ENCODE results near the gene CUTA.

CUTA gene

GRCh38 chr6:33420491-33421343 is 2.8 kb upstream of the CUTA start:
- no peak for DNase-seq (ENCODE audit: low read depth)

- no peak for DNase-seq (ENCODE audit: low read depth)
These were observed 1.9 kb upstream of the CUTA start, which contains the start of gene SYNGAP1 for GRCh38 chr6:33419580-33420490. TSS of gene SYNGAP1 (plus strand) at chr6:33420065. CDS start at chr6:33420265, 200 bp downstream.

DNA sequence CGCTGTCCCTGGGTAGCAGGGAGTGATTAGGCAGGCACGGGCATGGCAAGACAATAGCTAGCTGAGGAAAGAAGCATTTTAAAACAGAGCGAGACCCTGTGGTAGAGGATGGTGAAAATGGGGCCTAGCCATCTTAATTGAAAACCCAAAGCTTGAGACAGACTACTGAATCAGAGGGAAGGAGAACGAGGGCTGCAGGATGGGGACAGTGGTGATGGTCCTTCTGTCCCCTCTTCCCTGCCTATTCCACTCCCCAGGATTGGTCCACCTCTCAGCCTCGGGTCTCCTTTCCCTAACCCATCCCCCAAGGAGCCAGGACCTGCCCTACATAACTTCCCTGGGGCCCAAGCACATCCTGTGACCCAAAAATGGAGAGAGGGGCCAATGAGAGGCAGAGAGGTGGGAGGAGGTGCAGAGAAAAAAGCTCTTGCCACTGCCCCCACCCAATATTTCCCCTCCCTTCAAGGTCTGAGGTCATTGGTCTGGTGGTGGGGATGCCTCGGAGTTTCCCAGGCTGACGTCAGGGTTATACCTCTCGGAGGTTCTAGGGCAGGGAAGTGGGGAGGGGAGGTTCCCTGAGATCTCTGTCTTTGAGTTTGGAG is 884 bp upstream of the CUTA start:
- DNase-seq (ENCODE audit: low read depth) = no peak

GRCh38 chr6:33417128-33417902 is 592 bp downstream of the CUTA start:
- DNase-seq (ENCODE audit: low read depth) = peak; percentile 85

DNA sequence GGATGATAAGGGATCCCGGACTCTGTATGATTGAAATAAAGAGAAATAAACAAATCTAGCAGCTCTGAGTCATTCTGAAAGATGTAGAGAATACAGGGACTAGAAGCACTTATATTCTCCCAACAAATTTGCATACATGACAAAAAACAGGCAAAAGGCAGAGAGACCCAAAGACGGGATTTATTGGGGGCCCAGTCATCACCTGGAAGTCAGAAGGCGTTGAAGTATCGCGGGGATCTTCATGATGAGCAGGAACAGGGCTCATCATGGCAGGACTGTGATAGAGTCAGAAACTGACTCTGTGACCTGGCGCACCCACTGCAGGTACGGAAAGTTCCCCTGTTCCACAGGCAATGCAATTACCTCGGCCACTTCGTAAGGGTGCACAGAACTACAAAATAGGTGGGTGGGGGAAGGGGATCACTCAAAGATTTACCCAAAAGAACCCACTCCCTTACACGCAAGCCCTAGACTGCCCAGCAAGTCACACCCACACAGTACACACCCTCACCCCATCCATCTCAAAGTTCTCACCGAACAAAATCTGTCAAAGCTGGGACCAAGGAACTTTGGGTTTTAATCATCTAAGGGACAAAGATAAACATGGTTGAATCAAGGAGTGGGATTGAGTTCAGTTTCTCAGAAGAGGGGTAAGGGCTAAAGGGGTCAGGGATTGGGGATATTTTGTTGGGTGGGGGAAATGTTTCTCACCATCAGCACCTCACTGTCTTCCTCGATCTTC is 1.4 kb downstream of the CUTA start:
- DNase-seq (ENCODE audit: low read depth) = no peak

DNA sequence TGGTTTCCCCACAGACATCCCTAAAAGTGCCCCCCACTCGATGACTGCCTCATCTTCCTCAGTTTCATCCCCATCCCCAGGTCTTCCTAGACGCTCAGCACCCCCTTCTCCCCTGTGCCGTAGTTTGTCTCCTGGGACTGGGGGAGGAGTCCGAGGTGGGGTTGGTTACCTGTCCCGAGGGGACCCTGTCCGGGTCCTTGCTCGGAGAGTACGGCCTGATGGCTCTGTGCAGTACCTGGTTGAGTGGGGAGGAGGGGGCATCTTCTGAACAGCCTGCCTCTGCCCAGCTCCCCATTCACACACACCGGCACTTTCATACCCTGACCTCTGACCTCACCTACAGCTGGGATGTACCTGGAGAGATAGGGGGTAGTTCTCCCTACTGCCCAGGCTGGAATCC is 2.1 kb downstream of the CUTA start:
- no peak for DNase-seq (ENCODE audit: low read depth)

GRCh38 chr6:33414592-33415271 is 3.2 kb downstream of the CUTA start:
- DNase-seq (ENCODE audit: low read depth) = no peak

GRCh38 chr6:33413241-33414120 is 4.4 kb downstream of the CUTA start:
- DNase-seq (ENCODE audit: low read depth) = no peak

DNA sequence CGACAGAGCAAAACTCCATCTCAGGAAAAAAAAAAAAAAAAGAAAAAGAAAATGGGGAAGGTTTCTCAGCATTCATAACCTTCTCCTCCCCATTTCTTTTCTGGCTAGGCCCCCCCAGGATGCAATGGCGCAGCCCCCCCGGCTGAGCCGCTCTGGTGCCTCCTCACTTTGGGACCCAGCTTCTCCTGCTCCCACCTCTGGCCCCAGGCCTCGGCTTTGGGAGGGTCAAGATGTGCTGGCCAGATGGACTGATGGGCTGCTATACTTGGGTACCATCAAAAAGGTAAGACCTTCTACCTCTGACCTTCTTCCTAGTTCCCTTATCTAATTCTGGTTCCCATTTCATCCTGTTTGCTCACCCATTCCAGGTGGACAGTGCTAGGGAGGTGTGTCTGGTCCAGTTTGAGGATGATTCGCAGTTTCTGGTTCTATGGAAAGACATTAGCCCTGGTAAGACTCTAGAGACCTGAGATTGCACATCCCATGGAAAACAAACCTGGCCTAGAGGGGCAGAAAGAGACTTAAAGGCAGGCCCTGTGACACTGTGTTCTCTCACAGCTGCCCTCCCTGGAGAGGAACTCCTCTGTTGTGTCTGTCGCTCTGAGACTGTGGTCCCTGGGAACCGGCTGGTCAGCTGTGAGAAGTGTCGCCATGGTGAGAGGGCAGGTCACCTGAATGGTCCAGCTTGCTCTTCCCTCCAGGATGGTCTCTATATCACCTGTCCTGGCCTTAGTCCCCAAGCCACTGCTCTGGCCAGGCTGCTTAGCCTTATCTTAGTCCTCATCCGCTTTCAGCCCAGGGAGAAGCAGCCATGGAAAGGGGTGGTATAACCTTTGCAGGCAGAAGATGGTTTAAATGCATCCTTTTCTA is 5.5 kb downstream of the CUTA start:
- no peak for DNase-seq (ENCODE audit: low read depth)

- DNase-seq (ENCODE audit: low read depth) = no peak
These were observed 6.3 kb downstream of the CUTA start for GRCh38 chr6:33411632-33412005.

DNA sequence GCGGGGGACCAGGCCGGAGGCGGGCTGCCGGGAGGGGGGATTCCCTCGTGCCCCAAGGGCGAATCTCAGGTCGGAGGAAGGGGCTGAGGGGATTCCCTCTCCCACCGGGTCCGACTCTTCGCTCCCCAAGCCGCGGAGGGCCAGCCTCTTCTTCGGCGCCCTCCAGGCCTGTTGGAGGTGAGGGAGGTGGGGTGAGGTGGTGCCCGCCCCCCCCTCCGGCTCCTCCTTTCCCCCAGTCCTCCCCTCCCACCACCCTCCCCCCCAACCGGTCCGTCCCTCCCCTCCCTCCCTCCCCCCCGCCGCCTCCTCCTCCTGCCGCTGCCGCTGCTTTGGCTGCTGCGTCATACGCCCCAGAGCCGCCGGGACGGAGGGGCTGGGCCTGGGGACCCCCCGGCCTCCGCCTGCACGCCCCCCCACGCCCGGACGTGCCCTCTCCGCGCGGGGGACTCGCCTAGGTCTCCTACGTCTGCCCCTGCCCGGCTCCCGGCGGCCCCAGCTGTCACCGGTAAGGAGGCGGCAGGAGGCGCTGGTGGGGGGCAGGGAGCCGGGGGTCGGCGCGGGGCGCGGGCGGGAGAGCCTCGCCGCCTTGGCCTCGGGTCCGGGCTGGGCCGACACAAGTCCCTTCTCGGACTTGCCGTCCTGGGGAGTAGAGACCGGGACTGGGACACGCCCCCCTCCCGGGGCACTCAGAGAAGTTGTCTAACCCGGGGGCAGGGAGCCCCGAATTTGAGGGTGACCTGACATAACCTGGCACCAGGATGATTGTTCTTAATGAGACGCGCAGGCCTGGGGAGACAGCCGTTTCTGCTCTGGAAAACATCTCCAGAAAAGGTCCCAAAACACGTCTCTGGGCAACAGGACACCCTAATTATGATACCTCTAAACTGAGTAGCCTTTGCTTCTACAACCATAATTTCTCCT is 6.9 kb downstream of the CUTA start, which contains the start of gene PHF1:
TSS of gene PHF1 (plus strand) at position 304 of the 921 bp plus-strand sequence. CDS start 1,250 bp downstream, outside the sequence.
- no peak for DNase-seq (ENCODE audit: low read depth)

- peak; percentile 93 for DNase-seq (ENCODE audit: low read depth)
These were observed 7.7 kb downstream of the CUTA start for GRCh38 chr6:33410050-33410710.

- no peak for DNase-seq (ENCODE audit: low read depth)
These were observed 10.7 kb downstream of the CUTA start for GRCh38 chr6:33407132-33407718.

DNA sequence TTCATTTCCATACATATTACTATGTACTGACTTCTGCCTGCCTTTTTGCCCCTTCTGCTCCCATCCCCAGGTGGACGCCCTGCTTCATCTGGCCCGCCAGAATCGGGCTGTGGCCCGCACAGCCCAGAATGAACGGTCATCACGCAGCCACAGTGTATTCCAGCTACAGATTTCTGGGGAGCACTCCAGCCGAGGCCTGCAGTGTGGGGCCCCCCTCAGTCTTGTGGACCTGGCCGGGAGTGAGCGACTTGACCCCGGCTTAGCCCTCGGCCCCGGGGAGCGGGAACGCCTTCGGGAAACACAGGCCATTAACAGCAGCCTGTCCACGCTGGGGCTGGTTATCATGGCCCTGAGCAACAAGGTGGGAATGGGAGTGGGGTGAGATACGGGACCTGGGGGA is 11.8 kb downstream of the CUTA start:
- DNase-seq (ENCODE audit: low read depth) = no peak

GRCh38 chr6:33405386-33405940 is 12.4 kb downstream of the CUTA start:
- no peak for DNase-seq (ENCODE audit: low read depth)

- DNase-seq (ENCODE audit: low read depth) = no peak
These were observed 13.0 kb downstream of the CUTA start for GRCh38 chr6:33404884-33405283.
